Trophoblast cell (in vitro differentiated cells and primary cell): ENCODE data around the gene WDR26.

Experiments used
- DNase-seq, 2 donors: peaks; one replicate each; pipeline ENCODE4 v3.0.0-alpha.2; 2016
- H2AFZ ChIP-seq: 2 replicates; pipeline ENCODE4 v1.6.1; 2013; ENCODE audit warnings: low read length, moderate library complexity, mild to moderate bottlenecking; ENCODE audit not compliant: insufficient read depth, poor library complexity
- H2AK5ac ChIP-seq: 2 replicates; pipeline ENCODE4 v1.6.1; 2013; ENCODE audit warnings: mild to moderate bottlenecking, low read length
- H2BK120ac ChIP-seq: 2 replicates; pipeline ENCODE4 v1.6.1; 2013; ENCODE audit warnings: low read length, mild to moderate bottlenecking, moderate library complexity; ENCODE audit not compliant: insufficient read depth, poor library complexity
- H2BK12ac ChIP-seq: 2 replicates; pipeline ENCODE4 v1.6.1; 2013; ENCODE audit warnings: mild to moderate bottlenecking, low read length, moderate library complexity
- H2BK5ac ChIP-seq: 2 replicates; pipeline ENCODE4 v1.6.1; 2013; ENCODE audit warnings: low read length, low read depth, moderate library complexity, mild to moderate bottlenecking; ENCODE audit not compliant: poor library complexity
- H3K14ac ChIP-seq: 2 replicates; pipeline ENCODE4 v1.6.1; 2013; ENCODE audit warnings: mild to moderate bottlenecking, low read length
- H3K18ac ChIP-seq: 2 replicates; pipeline ENCODE4 v1.6.1; 2013; ENCODE audit warnings: mild to moderate bottlenecking, low read length
- H3K23ac ChIP-seq: 2 replicates; pipeline ENCODE4 v1.6.1; 2013; ENCODE audit warnings: low read length
- H3K27ac ChIP-seq: 2 replicates; pipeline ENCODE4 v1.5.1; 2013; ENCODE audit warnings: low read depth, mild to moderate bottlenecking, inconsistent platforms, low read length, moderate library complexity
- H3K27me3 ChIP-seq: 2 replicates; pipeline ENCODE4 v1.6.1; 2013; ENCODE audit warnings: inconsistent platforms, mild to moderate bottlenecking, low read length, moderate library complexity; ENCODE audit not compliant: insufficient read depth
- H3K36me3 ChIP-seq, 2 experiments: 1 replicate in 1 of 2; 2 replicates in 1 of 2; pipeline ENCODE4 v1.6.1; 2013; ENCODE audit warnings: low read length in 2 of 2, mild to moderate bottlenecking in 2 of 2, moderate library complexity in 1 of 2; ENCODE audit not compliant: insufficient read depth in 2 of 2, control insufficient read depth in 1 of 2
- H3K4ac ChIP-seq: 2 replicates; pipeline ENCODE4 v1.6.1; 2013; ENCODE audit warnings: low read depth, mild to moderate bottlenecking, low read length, moderate library complexity
- H3K4me1 ChIP-seq, 2 experiments: 1 replicate in 1 of 2; 2 replicates in 1 of 2; pipeline ENCODE4 v1.6.1; 2013; ENCODE audit warnings: low read length in 2 of 2, mild to moderate bottlenecking in 2 of 2, moderate library complexity in 1 of 2; ENCODE audit not compliant: insufficient read depth in 2 of 2, control insufficient read depth in 1 of 2
- H3K4me2 ChIP-seq: 2 replicates; pipeline ENCODE4 v1.6.1; 2013; ENCODE audit warnings: inconsistent platforms, mild to moderate bottlenecking, low read length, moderate library complexity
- H3K4me3 ChIP-seq: 2 replicates; pipeline ENCODE4 v1.5.1; 2013; ENCODE audit warnings: mild to moderate bottlenecking, low read depth, low read length, inconsistent platforms
- H3K79me1 ChIP-seq: one replicate; pipeline ENCODE4 v1.6.1; 2013; ENCODE audit warnings: low read length
- H3K79me2 ChIP-seq: 2 replicates; pipeline ENCODE4 v1.6.1; 2013; ENCODE audit warnings: low read length, mild to moderate bottlenecking; ENCODE audit not compliant: control insufficient read depth, insufficient read depth, poor library complexity
- H3K9ac ChIP-seq: 2 replicates; pipeline ENCODE4 v1.6.1; 2013; ENCODE audit warnings: mild to moderate bottlenecking, low read length
- H3K9me3 ChIP-seq: 2 replicates; pipeline ENCODE4 v1.6.1; 2013; ENCODE audit warnings: low read depth, mild to moderate bottlenecking, control low read depth, inconsistent platforms, low read length; ENCODE audit not compliant: insufficient read depth
- H4K12ac ChIP-seq: 2 replicates; pipeline ENCODE4 v1.6.1; 2013; ENCODE audit warnings: low read depth, mild to moderate bottlenecking, low read length, moderate library complexity
- H4K8ac ChIP-seq: 2 replicates; pipeline ENCODE4 v1.6.1; 2013; ENCODE audit warnings: low read depth, mild to moderate bottlenecking, low read length, moderate library complexity
- H4K91ac ChIP-seq: one replicate; pipeline ENCODE4 v1.6.1; 2013; ENCODE audit warnings: low read depth, mild to moderate bottlenecking, low read length, moderate library complexity
- WGBS: extraction: QIAGEN DNeasy Blood & Tissue Kit; methylation state at CpG from one replicate; pipeline ENCODE4 v1.1.7; 2013; ENCODE audit warnings: missing lambda C conversion rate; ENCODE audit not compliant: insufficient read length, insufficient coverage; ENCODE audit errors: extremely low coverage; 5-methylcytosine and 5-hydroxymethylcytosine counted together

WDR26 gene

GRCh38 chr1:224402472-224403036 lies 32.0 kb downstream of the WDR26 start:
- Histone ChIP-seq H2AFZ (no peak overlapping the region), H3K18ac (no peak overlapping the region), H3K4ac (no peak overlapping the region), H2BK120ac (no peak overlapping the region), H3K79me2 (no peaks in the 10 kb centered on the region), H3K79me1 (no peaks in the 10 kb centered on the region), H3K9me3 (no peaks in the 10 kb centered on the region), H3K23ac (no peak overlapping the region), H3K27ac (no peak overlapping the region), H4K91ac (no peak overlapping the region), H4K12ac (no peak overlapping the region), H3K4me2 (no peak overlapping the region), H3K9ac (no peak overlapping the region), H2BK5ac (no peak overlapping the region), H4K8ac (no peak overlapping the region), H3K36me3 (peaks cover 11 to 22% of the 10 kb centered on the region in 2 experiments), H3K14ac (no peak overlapping the region), H3K27me3 (no peaks in the 10 kb centered on the region), H3K4me1 (peaks cover 0 to 2% of the 10 kb centered on the region in 2 experiments), H2AK5ac (no peak overlapping the region), H3K4me3 (no peak overlapping the region), H2BK12ac (no peak overlapping the region)
- no CpG with 5 or more reads among the region's 1 CpG for WGBS
- DNase-seq, result no peak

GRCh38 chr1:224399887-224400286 lies 34.7 kb downstream of the WDR26 start:
- H2AFZ ChIP-seq, result no peak overlapping the region
- H3K4me3 ChIP-seq, result no peak overlapping the region
- H2BK12ac ChIP-seq, result no peak overlapping the region
- no peak overlapping the region for H3K14ac ChIP-seq
- WGBS, result no CpG with 5 or more reads among the region's 1 CpG
- H4K8ac ChIP-seq, result no peak overlapping the region
- no peaks in the 10 kb centered on the region for H3K79me1 ChIP-seq
- H3K23ac ChIP-seq, result no peak overlapping the region
- H4K91ac ChIP-seq, result no peak overlapping the region
- no peak for DNase-seq
- no peak overlapping the region for H2BK120ac ChIP-seq
- H3K18ac ChIP-seq, result no peak overlapping the region
- H3K4me2 ChIP-seq, result no peak overlapping the region
- H3K4ac ChIP-seq, result no peak overlapping the region
- no peaks in the 10 kb centered on the region for H3K4me1 ChIP-seq
- no peaks in the 10 kb centered on the region for H3K79me2 ChIP-seq
- no peak overlapping the region for H2AK5ac ChIP-seq
- H2BK5ac ChIP-seq, result no peak overlapping the region
- no peak overlapping the region for H4K12ac ChIP-seq
- no peak overlapping the region for H3K27ac ChIP-seq
- peaks cover 17 to 23% of the 10 kb centered on the region in 2 experiments for H3K36me3 ChIP-seq
- H3K27me3 ChIP-seq, result no peaks in the 10 kb centered on the region
- no peak overlapping the region for H3K9ac ChIP-seq
- no peaks in the 10 kb centered on the region for H3K9me3 ChIP-seq

DNA sequence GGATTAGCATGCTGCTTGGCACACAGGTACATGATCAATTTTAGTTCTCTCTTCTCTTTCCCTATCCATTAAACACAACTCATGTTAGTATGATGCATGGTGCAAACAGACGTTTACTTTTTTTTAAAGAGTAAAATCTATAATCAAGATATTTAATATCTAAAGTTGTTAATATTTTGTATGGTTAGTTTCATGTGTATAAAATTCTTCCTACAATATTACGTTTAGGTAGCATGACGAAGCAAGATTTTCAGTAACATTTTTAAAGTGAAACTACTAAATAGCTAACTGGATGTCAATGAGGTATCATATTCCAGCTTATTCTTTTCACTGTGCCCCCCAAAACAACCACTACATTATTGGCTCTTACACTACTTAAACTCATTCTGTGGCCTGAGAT lies 41.3 kb downstream of the WDR26 start:
- no peak overlapping the region for H2BK120ac ChIP-seq
- no peaks in the 10 kb centered on the region for H3K9me3 ChIP-seq
- DNase-seq, result no peak
- no peak overlapping the region for H2BK12ac ChIP-seq
- H3K14ac ChIP-seq, result no peak overlapping the region
- no peak overlapping the region for H3K4me2 ChIP-seq
- no peak overlapping the region for H3K9ac ChIP-seq
- no peak overlapping the region for H3K4ac ChIP-seq
- no peak overlapping the region for H3K4me3 ChIP-seq
- H2AFZ ChIP-seq, result no peak overlapping the region
- H3K36me3 ChIP-seq, result peaks cover 23 to 29% of the 10 kb centered on the region in 2 experiments
- no peak overlapping the region for H4K91ac ChIP-seq
- no peak overlapping the region for H2BK5ac ChIP-seq
- H3K27me3 ChIP-seq, result no peaks in the 10 kb centered on the region
- H2AK5ac ChIP-seq, result no peak overlapping the region
- H4K8ac ChIP-seq, result no peak overlapping the region
- H3K4me1 ChIP-seq, result no peaks in the 10 kb centered on the region
- H3K23ac ChIP-seq, result no peak overlapping the region
- H3K27ac ChIP-seq, result no peak overlapping the region
- H3K18ac ChIP-seq, result no peak overlapping the region
- H4K12ac ChIP-seq, result no peak overlapping the region
- WGBS, result no CpG with 5 or more reads among the region's 3 CpGs
- no peaks in the 10 kb centered on the region for H3K79me2 ChIP-seq
- H3K79me1 ChIP-seq, result no peaks in the 10 kb centered on the region

- no peak overlapping the region for H2BK120ac ChIP-seq
- WGBS, result no CpG with 5 or more reads among the region's 4 CpGs
- peaks cover 23 to 29% of the 10 kb centered on the region in 2 experiments for H3K36me3 ChIP-seq
- no peak overlapping the region for H3K18ac ChIP-seq
- no peaks in the 10 kb centered on the region for H3K79me1 ChIP-seq
- H4K91ac ChIP-seq, result no peak overlapping the region
- H3K4me1 ChIP-seq, result no peaks in the 10 kb centered on the region
- H3K9ac ChIP-seq, result no peak overlapping the region
- no peak overlapping the region for H3K4me3 ChIP-seq
- no peak overlapping the region for H2BK12ac ChIP-seq
- no peak overlapping the region for H2AK5ac ChIP-seq
- no peak overlapping the region for H3K14ac ChIP-seq
- no peaks in the 10 kb centered on the region for H3K9me3 ChIP-seq
- DNase-seq, result no peak
- H4K12ac ChIP-seq, result no peak overlapping the region
- H3K27me3 ChIP-seq, result no peaks in the 10 kb centered on the region
- no peak overlapping the region for H3K23ac ChIP-seq
- H3K79me2 ChIP-seq, result no peaks in the 10 kb centered on the region
- no peak overlapping the region for H3K27ac ChIP-seq
- no peak overlapping the region for H4K8ac ChIP-seq
- no peak overlapping the region for H2AFZ ChIP-seq
- H3K4ac ChIP-seq, result no peak overlapping the region
- no peak overlapping the region for H3K4me2 ChIP-seq
- H2BK5ac ChIP-seq, result no peak overlapping the region
Measured at GRCh38 chr1:224392411-224393249, 42.0 kb downstream of the WDR26 start.
